Endothelial cell (in vitro differentiated cells): ENCODE measurements around the gene TMEM51. TPM values are rescaled to one million over a fixed set of nuclear protein-coding genes. Genes with fewer than 3 reads are reported as not detected.

ENCODE experiments used
- DNase-seq: peaks from one replicate; pipeline ENCODE4 v3.0.0; 2021; ENCODE audit warnings: low spot score
- H3K27ac Mint-ChIP-seq: one replicate; pipeline ENCODE4 v1.8.0; 2021; ENCODE audit warnings: mixed read lengths, inconsistent platforms; ENCODE audit not compliant: unreplicated experiment
- H3K27me3 Mint-ChIP-seq: one replicate; pipeline ENCODE4 v1.8.0; 2021; ENCODE audit warnings: mild to moderate bottlenecking, moderate library complexity, mixed read lengths, inconsistent platforms; ENCODE audit not compliant: unreplicated experiment
- H3K36me3 Mint-ChIP-seq: one replicate; pipeline ENCODE4 v1.8.0; 2021; ENCODE audit warnings: mild to moderate bottlenecking, low read depth, mixed read lengths, inconsistent platforms; ENCODE audit not compliant: unreplicated experiment
- H3K4me1 Mint-ChIP-seq: one replicate; pipeline ENCODE4 v1.8.0; 2021; ENCODE audit warnings: mild to moderate bottlenecking, mixed read lengths, inconsistent platforms; ENCODE audit not compliant: unreplicated experiment
- H3K4me3 Mint-ChIP-seq: one replicate; pipeline ENCODE4 v1.8.0; 2021; ENCODE audit warnings: mild to moderate bottlenecking, mixed read lengths, inconsistent platforms; ENCODE audit not compliant: unreplicated experiment
- H3K9me3 Mint-ChIP-seq: one replicate; pipeline ENCODE4 v1.8.0; 2021; ENCODE audit warnings: mixed read lengths, inconsistent platforms; ENCODE audit not compliant: unreplicated experiment
- CTCF ChIP-seq: fragments of 200-600 bp; sonication (generic); IDR thresholded peaks from one replicate; pipeline ENCODE4 v1.5.0; 2021; ENCODE audit warnings: antibody characterized with exemption; ENCODE audit not compliant: unreplicated experiment
- total RNA-seq: library from RNA; stranded (reverse); fragmentation: NEBNext Ultra II Directional; extraction: Animal tissue kit (Norgen Biotek cat#: 25700); gene quantifications from one replicate; pipeline ENCODE4 v1.2.1, GENCODE V29; 2021; ENCODE audit not compliant: unreplicated experiment

TMEM51 gene
- total RNA-seq, 1 donor from 2014 or later, result 23.5 TPM

- Mint-ChIP-seq H3K4me1 (no peaks in the 10 kb centered on the region), H3K36me3 (peaks cover 3% of the 10 kb centered on the region), H3K27me3 (no peaks in the 10 kb centered on the region), H3K4me3 (no peak overlapping the region), H3K27ac (peak overlapping the region; percentile 1), H3K9me3 (no peaks in the 10 kb centered on the region)
- no peak for TF ChIP-seq CTCF
- no peak for DNase-seq
Measured at GRCh38 chr1:15125101-15125745, 28.3 kb upstream of the TMEM51 start.

- peaks cover 4% of the 10 kb centered on the region for H3K9me3 Mint-ChIP-seq
- H3K36me3 Mint-ChIP-seq, result peaks cover 8% of the 10 kb centered on the region
- H3K4me1 Mint-ChIP-seq, result no peaks in the 10 kb centered on the region
- TF ChIP-seq CTCF, result no peak
- H3K27me3 Mint-ChIP-seq, result peaks cover 2% of the 10 kb centered on the region
- DNase-seq, result no peak
- H3K27ac Mint-ChIP-seq, result no peak overlapping the region
- H3K4me3 Mint-ChIP-seq, result no peak overlapping the region
Measured at GRCh38 chr1:15128077-15128476, 25.5 kb upstream of the TMEM51 start.

- peaks cover 2% of the 10 kb centered on the region for H3K27me3 Mint-ChIP-seq
- H3K36me3 Mint-ChIP-seq, result peaks cover 8% of the 10 kb centered on the region
- H3K4me1 Mint-ChIP-seq, result no peaks in the 10 kb centered on the region
- no peak overlapping the region for H3K4me3 Mint-ChIP-seq
- DNase-seq, result peak; percentile 84
- peak; percentile 96 for TF ChIP-seq CTCF
- peaks cover 4% of the 10 kb centered on the region for H3K9me3 Mint-ChIP-seq
- no peak overlapping the region for H3K27ac Mint-ChIP-seq
Measured at GRCh38 chr1:15128520-15129313, 24.8 kb upstream of the TMEM51 start.

- no peak for TF ChIP-seq CTCF
- H3K27me3 Mint-ChIP-seq, result peaks cover 3% of the 10 kb centered on the region
Measured at GRCh38 chr1:15129944-15130343, 23.6 kb upstream of the TMEM51 start.

GRCh38 chr1:15130607-15131006 is 22.9 kb upstream of the TMEM51 start:
- no peak for TF ChIP-seq CTCF
- H3K9me3 Mint-ChIP-seq, result peaks cover 4% of the 10 kb centered on the region
- H3K27ac Mint-ChIP-seq, result no peak overlapping the region
- no peaks in the 10 kb centered on the region for H3K4me1 Mint-ChIP-seq
- no peak for DNase-seq
- H3K36me3 Mint-ChIP-seq, result peaks cover 8% of the 10 kb centered on the region
- H3K27me3 Mint-ChIP-seq, result peaks cover 3% of the 10 kb centered on the region
- H3K4me3 Mint-ChIP-seq, result no peak overlapping the region

More at GRCh38 chr1:15129944-15130343, 23.6 kb upstream of the TMEM51 start:
- no peak overlapping the region for H3K27ac Mint-ChIP-seq
- H3K4me3 Mint-ChIP-seq, result no peak overlapping the region
- peaks cover 4% of the 10 kb centered on the region for H3K9me3 Mint-ChIP-seq
- H3K4me1 Mint-ChIP-seq, result no peaks in the 10 kb centered on the region
- DNase-seq, result no peak
- H3K36me3 Mint-ChIP-seq, result peaks cover 8% of the 10 kb centered on the region
